Hematopoietic multipotent progenitor cell treated with erythropoietin and hydrocortisone succinate and interleukin-3 and kit ligand, for 15 days (in vitro differentiated cells): ENCODE results near the gene TEX30.
A peak's percentile ranks its signal among the peaks of the same experiment; 100 is the strongest.

Source experiments
- DNase-seq: peaks from one replicate; pipeline ENCODE4 v3.0.0-alpha.2; 2015; ENCODE audit warnings: low spot score

TEX30 gene

DNA sequence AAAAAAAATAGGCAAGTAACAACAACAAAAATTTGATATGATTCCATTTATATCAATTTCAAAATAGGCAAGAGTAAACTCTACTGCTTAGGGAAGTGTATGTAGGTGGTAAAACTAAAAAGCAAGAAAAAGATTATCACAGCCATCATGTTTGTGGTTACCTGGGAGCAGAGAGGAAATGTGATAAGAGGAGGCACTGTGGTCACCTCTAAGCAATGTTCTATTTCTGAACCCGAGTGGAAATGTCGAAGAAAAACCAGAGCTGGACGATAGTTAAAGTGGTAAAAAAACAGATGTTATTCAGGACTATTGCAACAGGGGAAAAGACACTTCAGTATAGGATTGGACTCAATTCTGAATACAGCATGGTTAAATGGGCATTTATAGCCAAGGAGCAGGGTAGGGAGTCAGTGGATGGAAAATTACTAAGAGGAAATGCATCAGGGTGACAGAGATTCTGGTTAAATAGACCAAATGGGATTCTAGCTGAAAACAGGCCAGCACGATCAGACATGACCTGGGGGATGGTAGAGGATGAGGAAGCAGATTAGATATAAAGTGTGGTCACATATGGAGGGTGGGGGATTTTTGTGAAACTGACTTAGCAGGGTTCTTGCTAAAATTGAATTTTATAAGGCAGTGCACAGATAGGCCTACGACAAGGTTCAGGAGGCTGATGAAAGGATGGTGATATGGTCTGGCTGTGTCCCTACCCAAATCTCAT is 6.0 kb upstream of the TEX30 start:
- no peak for DNase-seq

DNA sequence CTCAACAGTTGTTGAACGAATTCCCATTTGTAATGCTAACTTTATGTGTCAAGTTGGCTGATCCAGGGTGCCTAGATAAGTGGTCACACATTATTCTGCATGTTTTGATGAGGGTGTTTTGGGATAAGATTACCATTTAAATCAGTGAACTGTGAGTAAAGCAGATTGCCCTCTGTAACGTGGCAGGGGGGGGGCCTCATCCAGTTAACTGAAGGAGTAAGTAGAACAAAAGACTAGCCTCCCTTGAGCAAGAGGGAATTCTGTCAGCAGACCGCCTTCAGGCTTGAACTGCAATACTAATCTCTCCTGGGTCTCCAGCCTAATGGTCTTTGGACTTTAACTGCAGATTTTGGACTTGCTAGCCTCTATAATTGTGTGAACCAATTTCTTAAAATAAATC is 4.2 kb upstream of the TEX30 start:
- no peak for DNase-seq

DNA sequence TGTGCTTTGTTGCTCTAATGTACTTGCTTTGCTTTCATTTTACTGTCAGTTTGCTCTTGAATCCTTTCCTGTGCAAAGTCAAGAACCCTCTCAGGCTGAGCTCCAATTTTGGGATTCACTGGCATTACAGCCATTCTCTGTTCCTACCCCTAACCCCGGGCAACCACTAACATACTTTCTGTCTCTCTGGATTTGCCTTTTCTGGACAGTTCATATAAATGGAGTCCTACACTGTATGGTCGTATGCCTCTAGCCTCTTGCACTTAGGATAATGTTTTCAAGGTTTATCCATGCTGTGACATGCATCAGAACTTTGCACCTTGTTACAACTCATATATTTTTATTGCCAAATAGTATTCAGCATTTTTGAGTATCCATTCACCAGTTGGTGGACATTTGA is 2.7 kb upstream of the TEX30 start:
- DNase-seq, result no peak

DNA sequence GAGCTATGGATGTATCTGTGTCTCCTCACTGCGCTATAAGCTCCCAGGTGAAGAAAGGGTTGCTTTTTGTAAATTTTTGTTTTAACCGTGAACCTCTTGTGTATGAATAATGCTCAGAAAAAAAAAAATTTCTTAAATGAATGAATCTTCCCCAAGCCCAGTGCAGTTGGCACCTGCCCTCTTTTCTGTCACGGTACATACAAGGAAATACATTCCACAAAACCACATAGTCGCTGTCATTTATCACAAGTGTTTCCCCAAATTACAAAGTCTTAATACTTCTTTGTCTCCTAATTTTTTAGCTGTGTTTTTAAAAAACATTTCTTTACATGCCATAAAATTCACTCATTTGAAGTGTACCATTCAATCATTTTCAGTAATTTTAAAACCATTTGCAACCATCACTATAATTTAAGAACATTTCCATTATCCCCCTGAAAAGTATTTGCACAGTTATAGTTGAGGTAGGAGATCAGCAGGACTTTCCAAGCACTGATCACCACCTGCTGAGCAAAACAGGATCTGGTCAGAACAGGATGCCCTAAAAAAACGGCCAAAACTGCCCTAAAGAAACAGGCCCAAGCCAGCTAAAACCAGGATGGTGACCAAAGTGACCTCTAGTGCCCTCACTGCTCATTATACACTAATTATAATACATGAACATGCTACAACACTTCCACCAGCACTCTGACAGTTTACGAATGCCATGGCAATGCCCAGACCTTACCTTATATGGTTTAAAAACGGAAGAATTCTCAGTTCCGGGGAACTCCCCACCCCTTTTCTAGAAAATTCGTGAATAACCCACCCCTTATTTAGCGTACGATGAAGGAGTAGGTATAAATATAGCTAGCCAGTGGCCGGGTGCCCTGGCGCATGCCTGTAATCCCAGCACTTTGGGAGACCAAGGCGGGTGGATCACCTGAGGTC is 1.3 kb upstream of the TEX30 start:
- DNase-seq, result no peak

DNA sequence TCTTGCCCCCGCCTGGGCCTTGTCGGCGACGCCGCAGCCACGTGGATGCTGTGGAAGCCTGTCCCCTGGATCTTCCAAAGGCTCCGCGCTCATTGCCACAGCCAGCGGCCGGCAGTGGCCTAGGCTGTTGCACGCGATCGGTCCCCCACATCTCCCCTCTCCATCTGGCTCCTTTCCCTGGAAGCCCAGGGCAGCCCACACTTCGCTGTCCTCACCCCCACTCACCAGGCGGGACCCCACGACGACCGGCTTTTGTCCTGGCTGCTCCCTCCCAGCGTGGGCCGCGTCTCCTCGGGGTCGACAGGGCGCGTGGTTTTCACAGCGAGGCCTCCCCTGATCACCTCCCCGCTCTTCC is 605 bp upstream of the TEX30 start:
- DNase-seq, result no peak

DNA sequence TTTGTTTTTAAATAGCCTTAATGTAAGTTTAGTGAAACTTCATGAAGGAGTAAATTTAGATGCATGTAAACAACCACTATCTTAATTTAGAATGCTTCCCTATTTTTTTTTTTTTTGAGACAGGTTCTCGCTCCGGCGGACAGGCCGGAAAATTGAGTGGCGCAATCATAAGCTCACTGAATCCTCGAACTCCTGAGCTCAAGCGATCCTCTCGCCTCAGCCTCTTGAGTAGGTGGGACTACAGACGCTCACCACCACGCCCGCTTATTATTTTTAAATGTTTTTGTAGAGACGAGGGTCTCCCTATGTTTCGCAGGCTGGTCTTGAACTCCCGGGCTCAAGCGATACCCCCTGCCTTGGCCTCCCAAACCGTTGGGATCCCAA is 1.6 kb downstream of the TEX30 start:
- DNase-seq, result no peak

DNA sequence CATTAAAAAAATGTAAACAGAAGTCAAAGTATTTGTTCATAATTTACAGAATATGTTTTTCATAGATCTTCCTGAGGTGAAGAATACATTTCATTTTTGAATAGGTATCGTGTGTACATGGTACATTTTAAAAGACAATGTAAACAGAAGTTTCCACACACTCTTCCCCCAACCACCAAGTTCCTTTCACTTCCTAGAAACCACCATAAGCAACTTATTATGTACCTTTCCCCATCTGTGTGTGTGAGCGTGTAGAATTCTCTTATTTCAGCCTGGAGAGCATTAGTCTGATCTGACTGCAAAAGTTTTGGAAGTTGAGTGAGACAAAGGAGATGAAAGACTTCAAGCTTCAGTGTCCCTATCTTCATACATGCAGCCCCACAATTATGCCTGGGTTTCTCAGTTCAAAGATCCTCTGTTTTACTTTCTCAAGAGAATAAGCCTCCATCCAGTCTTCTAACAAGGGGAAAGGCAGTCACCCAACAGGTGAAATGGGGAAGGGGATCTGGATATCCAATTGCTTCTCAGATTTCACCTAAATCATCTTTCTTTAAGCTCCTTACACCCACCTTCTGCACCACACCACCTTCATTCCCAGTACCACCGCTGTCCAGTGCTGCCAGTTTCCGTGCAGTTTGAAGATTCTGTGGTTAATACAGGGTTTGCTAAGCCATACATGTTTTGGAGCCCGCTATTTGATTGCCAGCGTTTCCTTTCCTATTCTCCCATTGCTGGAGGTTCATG is 2.1 kb downstream of the TEX30 start:
- DNase-seq, result no peak

DNA sequence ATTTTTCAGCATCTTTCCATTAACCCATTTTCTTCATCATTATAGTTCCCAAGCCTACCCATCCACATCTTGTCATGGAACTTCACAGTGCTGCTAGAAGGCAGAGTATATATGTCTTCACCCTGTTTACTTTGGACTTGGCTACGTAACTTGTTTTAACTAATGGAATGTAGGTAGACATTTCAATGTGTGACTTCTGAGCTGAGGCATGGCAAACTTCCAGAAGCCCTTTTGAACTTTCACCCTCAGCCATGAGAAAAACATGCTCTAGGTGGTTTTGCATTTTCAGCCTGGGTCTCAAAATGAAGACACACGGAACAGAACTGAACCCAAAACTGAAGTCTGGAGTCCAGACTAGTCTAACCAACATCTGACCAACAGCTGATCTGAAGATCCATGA is 3.2 kb downstream of the TEX30 start:
- DNase-seq, result no peak

DNA sequence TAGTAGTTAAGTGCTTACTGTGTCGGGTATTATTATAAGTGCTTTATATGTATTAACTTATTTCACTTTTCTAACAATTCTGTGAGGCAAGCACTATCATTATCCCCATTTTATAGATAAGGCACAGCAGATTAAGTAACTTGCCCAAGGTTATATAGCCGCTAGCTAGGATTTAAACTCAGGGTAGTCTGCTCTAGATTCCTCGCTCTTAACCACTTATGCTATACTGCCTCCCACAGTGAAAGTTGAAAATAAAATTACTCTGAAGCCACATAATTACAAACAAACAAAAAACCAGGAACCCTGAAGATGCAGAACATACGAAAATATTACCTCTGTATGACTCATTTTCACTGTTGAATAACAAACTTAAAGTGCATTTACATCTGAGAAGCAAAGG is 3.9 kb downstream of the TEX30 start:
- DNase-seq, result no peak

- no peak for DNase-seq
Measured at GRCh38 chr13:102768909-102769308, 4.7 kb downstream of the TEX30 start.

GRCh38 chr13:102763741-102764140 is 9.8 kb downstream of the TEX30 start:
- DNase-seq, result no peak

- no peak for DNase-seq
Measured at GRCh38 chr13:102761071-102761470, 12.5 kb downstream of the TEX30 start.

- no peak for DNase-seq
Measured at GRCh38 chr13:102758842-102759241, 14.7 kb downstream of the TEX30 start.

- DNase-seq, result no peak
Measured at GRCh38 chr13:102757006-102757405, 16.6 kb downstream of the TEX30 start.

DNA sequence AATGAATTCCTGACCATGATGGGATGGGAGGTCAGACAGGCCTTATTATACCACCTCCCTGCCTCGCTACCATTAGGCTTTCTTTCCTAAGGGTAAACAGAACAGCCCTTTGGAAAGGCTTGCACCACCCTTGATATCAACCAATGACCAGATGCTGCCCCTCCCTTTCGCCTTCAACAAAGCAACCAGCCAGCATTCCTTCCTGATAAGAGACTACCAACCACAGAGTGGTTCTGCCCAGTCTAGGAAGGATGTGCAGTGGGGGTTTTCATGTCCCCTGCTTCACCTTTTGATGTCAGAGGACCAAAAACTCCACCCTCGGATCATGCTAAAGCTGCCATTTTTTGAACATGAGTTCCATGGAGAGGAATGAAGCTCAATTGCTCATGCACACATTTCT is 21.7 kb downstream of the TEX30 start:
- DNase-seq, result peak; percentile 15

GRCh38 chr13:102742506-102742905 is 31.1 kb downstream of the TEX30 start:
- DNase-seq, result no peak

GRCh38 chr13:102742101-102742500 is 31.5 kb downstream of the TEX30 start:
- DNase-seq, result no peak

- no peak for DNase-seq
Measured at GRCh38 chr13:102729560-102730270, 43.9 kb downstream of the TEX30 start.

- no peak for DNase-seq
Measured at GRCh38 chr13:102726430-102726829, 47.2 kb downstream of the TEX30 start.

GRCh38 chr13:102724923-102725322 is 48.7 kb downstream of the TEX30 start:
- peak; percentile 11 for DNase-seq

GRCh38 chr13:102721800-102722231 is 51.8 kb downstream of the TEX30 start:
- DNase-seq, result no peak

DNA sequence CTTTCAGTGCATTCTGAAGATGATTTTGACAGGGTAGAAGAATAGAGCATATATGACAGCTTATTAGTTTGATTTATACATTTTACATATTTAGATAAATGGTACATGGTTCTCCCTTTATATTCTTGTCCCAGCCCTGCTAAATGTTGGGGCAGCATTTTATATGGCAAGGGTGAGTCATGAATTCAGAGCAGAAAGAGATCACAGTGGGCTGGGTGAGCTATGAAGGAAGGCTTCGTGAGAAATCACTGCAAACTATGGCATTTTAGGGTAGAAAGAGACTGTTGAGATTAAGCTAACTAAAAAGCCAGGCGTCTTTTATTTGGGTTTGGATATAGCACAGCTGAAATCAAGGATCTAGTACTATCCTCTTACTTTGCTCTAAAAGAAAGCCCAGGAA is 54.8 kb downstream of the TEX30 start:
- DNase-seq, result no peak
